Spleen (tissue), 11 donors: Measurements from ENCODE around the gene SLC7A9. TPM values are rescaled to one million over a fixed set of nuclear protein-coding genes. Genes with fewer than 3 reads are reported as not detected.
A peak's percentile ranks its signal among the peaks of the same experiment; 100 is the strongest.

ENCODE experiments used
- DNase-seq: peaks from one replicate; pipeline ENCODE4 v3.0.0-alpha.2; 2020
- H3K27ac ChIP-seq, 8 donors: fragments of 200-600 bp; sonication (generic) in 7 of 8; 1 replicate in 4 of 8; 2 replicates in 4 of 8; pipeline versions ENCODE4 v1.5.0 to v1.8.0; 2016 to 2021; ENCODE audit warnings: inconsistent platforms in 4 of 8, mild to moderate bottlenecking in 4 of 8, moderate library complexity in 1 of 8
- H3K27me3 ChIP-seq, 7 donors: fragments of 200-600 bp; sonication (generic) in 6 of 7; replicated peaks in 1 of 7; 1 replicate in 4 of 7; 2 replicates in 3 of 7; pipeline versions ENCODE4 v1.5.0 to v1.8.0; 2016 to 2021; ENCODE audit warnings: inconsistent platforms in 3 of 7, mild to moderate bottlenecking in 1 of 7
- H3K36me3 ChIP-seq, 6 donors: fragments of 200-600 bp; sonication (generic) in 5 of 6; 1 replicate in 4 of 6; 2 replicates in 2 of 6; pipeline versions ENCODE4 v1.5.0 to v1.8.0; 2016 to 2021; ENCODE audit warnings: inconsistent platforms in 2 of 6
- H3K4me1 ChIP-seq, 6 donors: fragments of 200-600 bp; sonication (generic) in 5 of 6; 1 replicate in 3 of 6; 2 replicates in 3 of 6; pipeline versions ENCODE4 v1.5.0 to v1.8.0; 2016 to 2021; ENCODE audit warnings: inconsistent platforms in 3 of 6
- H3K4me3 ChIP-seq, 8 donors: fragments of 200-600 bp; sonication (generic) in 7 of 8; 1 replicate in 4 of 8; 2 replicates in 4 of 8; pipeline versions ENCODE4 v1.5.0 to v1.8.0; 2016 to 2021; ENCODE audit warnings: inconsistent platforms in 4 of 8, mild to moderate bottlenecking in 4 of 8, moderate library complexity in 2 of 8
- H3K9me3 ChIP-seq, 8 donors: fragments of 200-600 bp; sonication (generic) in 7 of 8; 1 replicate in 4 of 8; 2 replicates in 4 of 8; pipeline versions ENCODE4 v1.5.0 to v1.8.0; 2016 to 2021; ENCODE audit warnings: inconsistent platforms in 4 of 8
- CTCF ChIP-seq, 11 experiments: fragments of 200-600 bp in 7 of 11; fragments of 450-650 bp in 4 of 11; sonication (generic) in 4 of 11; IDR thresholded peaks in 8 of 11; conservative IDR thresholded peaks in 3 of 11; 1 replicate in 7 of 11; 2 replicates in 4 of 11; pipeline versions ENCODE4 v1.4.0 to v1.8.0; 2016 to 2021; ENCODE audit warnings: antibody characterized with exemption in 11 of 11, inconsistent platforms in 4 of 11, mild to moderate bottlenecking in 1 of 11
- POLR2A ChIP-seq, 3 donors: fragments of 450-650 bp; IDR thresholded peaks; one replicate each; pipeline ENCODE4 v1.5.1; 2017; ENCODE audit warnings: antibody characterized with exemption in 3 of 3, mild to moderate bottlenecking in 1 of 3
- POLR2AphosphoS5 ChIP-seq, 3 donors: sonication (generic); formaldehyde crosslinking; IDR thresholded peaks; one replicate each; pipeline ENCODE4 v1.5.1; 2017; ENCODE audit warnings: antibody characterized with exemption in 3 of 3
- WGBS, 5 donors: extraction: QIAGEN DNeasy Blood & Tissue Kit in 3 of 5; methylation state at CpG; one replicate each; pipeline versions ENCODE4 v1.1.5 to v1.1.7; 2013 to 2018; 5-methylcytosine and 5-hydroxymethylcytosine counted together
- intact Hi-C: fragments of 100-400 bp; cut with DNase I; formaldehyde crosslinking; loops from one replicate; pipeline ENCODE4 v1.15.0; 2023; ENCODE audit warnings: low total_unique reads
- polyA plus RNA-seq, 3 donors: library from polyadenylated mRNA; stranded (reverse); fragments of 200-250 nt; gene quantifications; one replicate each; pipeline ENCODE4 v1.2.1, GENCODE V29; 2013
- total RNA-seq, 7 donors: library from RNA; depleted of rRNA in 3 of 7; stranded (reverse); fragments of >200 nt in 3 of 7; fragmentation: NEBNext Ultra II Directional in 4 of 7; extraction: Animal tissue kit (Norgen Biotek cat#: 25700) in 4 of 7; gene quantifications; one replicate each; pipeline versions ENCODE4 v1.1.0 to v1.2.1, GENCODE V29; 2016 to 2021
- donor health status: healthy with polysubstance abuse.
- donor health status: DM: no; HTN: no; CAD: no; lungs with moderate emphysema.
- donor health status: DM: no; HTN: no; CAD: no.
- donor health status: Bipolar disorder and iron deficiency.
- donor health status: healthy.
- donor health status: DM: no; HTN: no; CAD: no.
- donor health status: DM: yes; HTN: yes; CAD: no.

SLC7A9 gene
- total and polyA plus RNA-seq, 10 donors, result 0.13 to 1.1 (median 0.44) TPM; not detected in 4

GRCh38 chr19:32877977-32878745 is 8.6 kb upstream of the SLC7A9 start:
- H3K36me3 ChIP-seq, result peaks cover 0 to 52% (median 8%) of the 10 kb centered on the region in 6 donors
- TF ChIP-seq POLR2A (IDR thresholded peaks at IDR 0.05) (no peak), POLR2AphosphoS5 (IDR thresholded peaks at IDR 0.05) (no peak), CTCF (IDR thresholded peaks at IDR 0.05 in 8 of 11, conservative IDR thresholded peaks at IDR 0.05 in 3 of 11) (no peak)
- no peak overlapping the region for H3K4me3 ChIP-seq
- WGBS, 5 donors, result 91 to 95% (median 94%) methylated on average over 14 of the region's 14 CpGs
- H3K27ac ChIP-seq, result no peak overlapping the region
- intact Hi-C loops, result no loop called here
- no peaks in the 10 kb centered on the region for H3K4me1 ChIP-seq
- H3K27me3 ChIP-seq, result no peaks in the 10 kb centered on the region
- DNase-seq, result peak; percentile 41
- no peaks in the 10 kb centered on the region for H3K9me3 ChIP-seq

- Histone ChIP-seq H3K27ac (no peak overlapping the region), H3K9me3 (no peaks in the 10 kb centered on the region), H3K4me1 (no peaks in the 10 kb centered on the region), H3K4me3 (no peak overlapping the region), H3K36me3 (peaks cover 0 to 52% (median 8%) of the 10 kb centered on the region in 6 donors), H3K27me3 (no peaks in the 10 kb centered on the region)
- DNase-seq, result no peak
- WGBS, 5 donors, result 89 to 96% (median 91%) methylated on average over 8 to 9 of the region's 9 CpGs
- no peak for TF ChIP-seq POLR2A (IDR thresholded peaks at IDR 0.05)
- TF ChIP-seq CTCF (IDR thresholded peaks at IDR 0.05 in 8 of 11, conservative IDR thresholded peaks at IDR 0.05 in 3 of 11), result no peak
- no peak for TF ChIP-seq POLR2AphosphoS5 (IDR thresholded peaks at IDR 0.05)
- intact Hi-C loops, result no loop called here
Observed at GRCh38 chr19:32877323-32877912, 7.9 kb upstream of the SLC7A9 start.

DNA sequence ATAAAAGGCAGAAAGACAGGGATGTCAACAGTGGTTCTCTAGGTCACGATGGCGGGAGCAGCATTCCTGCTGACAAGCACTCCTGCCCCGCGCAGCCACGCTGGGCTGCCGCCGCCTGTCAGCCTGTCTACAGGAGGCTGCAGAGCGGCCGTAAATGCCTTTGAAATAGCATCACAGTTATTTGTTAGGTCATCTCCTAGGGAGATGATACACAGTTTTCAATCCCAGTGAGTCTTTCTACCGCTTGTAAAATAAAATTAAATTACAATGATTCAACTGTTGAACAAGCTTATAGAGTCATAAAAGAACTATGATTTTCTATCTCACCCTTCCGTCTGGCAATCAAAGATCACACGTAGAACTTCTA is 7.3 kb upstream of the SLC7A9 start:
- Histone ChIP-seq H3K27ac (no peak overlapping the region), H3K9me3 (no peaks in the 10 kb centered on the region), H3K4me1 (no peaks in the 10 kb centered on the region), H3K36me3 (peaks cover 0 to 51% (median 8%) of the 10 kb centered on the region in 6 donors), H3K4me3 (no peak overlapping the region), H3K27me3 (no peaks in the 10 kb centered on the region)
- TF ChIP-seq CTCF (IDR thresholded peaks at IDR 0.05 in 8 of 11, conservative IDR thresholded peaks at IDR 0.05 in 3 of 11) (no peak), POLR2AphosphoS5 (IDR thresholded peaks at IDR 0.05) (no peak)
- 83 to 96% (median 95%) methylated on average over 12 of the region's 12 CpGs for WGBS, 5 donors
- peak; percentile 57 for DNase-seq
- intact Hi-C loops, result no loop called here

- WGBS, 5 donors, result 84 to 88% (median 88%) methylated on average over 6 to 9 of the region's 9 CpGs
- peak; percentile 51 for DNase-seq
- Histone ChIP-seq H3K4me3 (no peak overlapping the region), H3K4me1 (no peaks in the 10 kb centered on the region), H3K36me3 (peaks cover 0 to 46% (median 8%) of the 10 kb centered on the region in 6 donors), H3K9me3 (no peaks in the 10 kb centered on the region), H3K27ac (no peak overlapping the region), H3K27me3 (no peaks in the 10 kb centered on the region)
- TF ChIP-seq POLR2A (IDR thresholded peaks at IDR 0.05), result no peak
- no peak for TF ChIP-seq POLR2AphosphoS5 (IDR thresholded peaks at IDR 0.05)
- TF ChIP-seq CTCF (IDR thresholded peaks at IDR 0.05 in 8 of 11, conservative IDR thresholded peaks at IDR 0.05 in 3 of 11), result no peak
- intact Hi-C loops, result no loop called here
Observed at GRCh38 chr19:32876236-32876918, 6.8 kb upstream of the SLC7A9 start.
